ENCODE results near the gene PACRG.

The PACRG gene

GRCh38 chr6:163218361-163218894 lies 490.7 kb downstream of the PACRG start:
- no peak for DNase-seq (ENCODE audit: low read depth)
- no peak overlapping the region for H3K4me3 ChIP-seq (ENCODE audit: low read depth, low read length)
- TF ChIP-seq, protein P1, sequence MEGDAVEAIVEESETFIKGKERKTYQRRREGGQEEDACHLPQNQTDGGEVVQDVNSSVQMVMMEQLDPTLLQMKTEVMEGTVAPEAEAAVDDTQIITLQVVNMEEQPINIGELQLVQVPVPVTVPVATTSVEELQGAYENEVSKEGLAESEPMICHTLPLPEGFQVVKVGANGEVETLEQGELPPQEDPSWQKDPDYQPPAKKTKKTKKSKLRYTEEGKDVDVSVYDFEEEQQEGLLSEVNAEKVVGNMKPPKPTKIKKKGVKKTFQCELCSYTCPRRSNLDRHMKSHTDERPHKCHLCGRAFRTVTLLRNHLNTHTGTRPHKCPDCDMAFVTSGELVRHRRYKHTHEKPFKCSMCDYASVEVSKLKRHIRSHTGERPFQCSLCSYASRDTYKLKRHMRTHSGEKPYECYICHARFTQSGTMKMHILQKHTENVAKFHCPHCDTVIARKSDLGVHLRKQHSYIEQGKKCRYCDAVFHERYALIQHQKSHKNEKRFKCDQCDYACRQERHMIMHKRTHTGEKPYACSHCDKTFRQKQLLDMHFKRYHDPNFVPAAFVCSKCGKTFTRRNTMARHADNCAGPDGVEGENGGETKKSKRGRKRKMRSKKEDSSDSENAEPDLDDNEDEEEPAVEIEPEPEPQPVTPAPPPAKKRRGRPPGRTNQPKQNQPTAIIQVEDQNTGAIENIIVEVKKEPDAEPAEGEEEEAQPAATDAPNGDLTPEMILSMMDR (IDR thresholded peaks at IDR 0.05; ENCODE audit: insufficient read depth, low read depth, low read length, missing control alignments) = no peak

DNA sequence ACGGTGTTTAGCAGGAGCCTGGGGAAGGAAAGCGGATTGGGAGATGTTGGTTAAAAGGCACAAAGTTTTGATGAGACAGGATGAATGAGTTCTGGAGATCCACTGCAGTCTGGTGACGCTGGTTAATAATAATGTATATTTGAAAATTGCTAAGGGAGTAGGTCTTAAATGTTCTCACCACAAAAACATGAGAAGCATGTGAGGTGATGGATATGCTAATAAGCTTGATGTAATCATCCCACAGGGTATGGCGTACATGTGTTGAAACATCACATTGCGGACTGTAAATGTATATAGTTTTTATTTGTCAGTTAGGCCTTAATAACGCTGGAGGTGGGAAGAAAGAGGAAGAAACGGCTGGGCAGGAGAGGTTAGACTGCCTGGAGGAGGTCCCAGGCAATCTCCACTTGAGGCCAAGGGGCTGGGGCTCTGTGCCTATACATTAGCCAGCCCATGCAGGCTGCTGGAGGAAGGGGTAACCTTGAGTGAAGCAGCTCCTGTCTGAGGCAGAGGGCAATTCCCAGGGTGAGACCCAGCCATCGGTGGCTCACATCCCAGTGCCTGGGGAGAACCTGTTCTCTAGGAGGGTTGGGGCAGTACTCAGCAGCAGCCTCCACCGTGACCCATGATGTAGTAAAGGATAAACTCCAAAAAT lies 498.5 kb downstream of the PACRG start:
- no peak overlapping the region for H3K4me3 ChIP-seq (ENCODE audit: low read depth, low read length)
- DNase-seq (ENCODE audit: low read depth) = no peak
- TF ChIP-seq, protein P1 (IDR thresholded peaks at IDR 0.05; ENCODE audit: insufficient read depth, low read depth, low read length, missing control alignments) = no peak

GRCh38 chr6:163226836-163227485 lies 499.2 kb downstream of the PACRG start:
- DNase-seq (ENCODE audit: low read depth) = no peak
- TF ChIP-seq, protein P1 (IDR thresholded peaks at IDR 0.05; ENCODE audit: insufficient read depth, low read depth, low read length, missing control alignments) = no peak
- H3K4me3 ChIP-seq (ENCODE audit: low read depth, low read length) = no peak overlapping the region

DNA sequence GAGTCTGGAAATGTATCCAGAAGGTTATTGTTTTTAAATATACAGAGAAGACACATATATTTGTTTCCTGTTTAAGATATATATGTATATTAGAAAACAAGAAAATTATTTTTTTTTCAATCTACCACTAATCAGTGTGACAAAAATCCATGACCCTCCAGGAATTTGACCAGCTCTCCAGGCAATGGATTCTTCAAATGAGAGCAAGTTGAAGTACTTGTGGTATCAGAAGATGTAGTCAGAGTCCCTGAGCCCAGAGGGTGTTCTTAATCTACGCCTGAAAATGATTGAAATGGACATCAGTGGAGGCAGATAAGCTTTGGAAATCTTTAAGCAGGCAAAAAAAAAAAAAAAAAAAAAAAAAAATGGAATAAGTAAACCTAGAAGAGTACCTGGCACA lies 500.3 kb downstream of the PACRG start:
- DNase-seq (ENCODE audit: low read depth) = no peak
- no peak overlapping the region for H3K4me3 ChIP-seq (ENCODE audit: low read depth, low read length)
- TF ChIP-seq, protein P1 (IDR thresholded peaks at IDR 0.05; ENCODE audit: insufficient read depth, low read depth, low read length, missing control alignments) = no peak

DNA sequence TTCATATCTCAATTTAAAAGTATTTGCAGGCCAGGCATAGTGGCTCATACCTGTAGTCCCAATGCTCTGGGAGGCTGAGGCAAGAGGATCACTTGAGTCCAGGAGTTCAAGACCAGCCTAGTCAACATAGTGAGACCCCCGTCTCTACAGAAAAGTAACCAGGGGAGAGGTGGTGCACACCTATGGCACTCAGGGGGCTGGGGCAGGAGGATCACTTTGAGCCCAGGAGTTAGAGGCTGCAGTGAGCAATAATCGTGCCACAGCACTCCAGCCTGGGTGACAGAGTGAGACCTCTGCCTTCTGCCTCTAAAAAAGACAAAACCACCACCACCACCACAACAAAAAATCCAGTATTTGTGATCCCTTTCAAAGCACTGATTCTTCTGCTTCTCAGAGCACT lies 501.3 kb downstream of the PACRG start:
- DNase-seq (ENCODE audit: low read depth) = no peak
- TF ChIP-seq, protein P1 (IDR thresholded peaks at IDR 0.05; ENCODE audit: insufficient read depth, low read depth, low read length, missing control alignments) = no peak

DNA sequence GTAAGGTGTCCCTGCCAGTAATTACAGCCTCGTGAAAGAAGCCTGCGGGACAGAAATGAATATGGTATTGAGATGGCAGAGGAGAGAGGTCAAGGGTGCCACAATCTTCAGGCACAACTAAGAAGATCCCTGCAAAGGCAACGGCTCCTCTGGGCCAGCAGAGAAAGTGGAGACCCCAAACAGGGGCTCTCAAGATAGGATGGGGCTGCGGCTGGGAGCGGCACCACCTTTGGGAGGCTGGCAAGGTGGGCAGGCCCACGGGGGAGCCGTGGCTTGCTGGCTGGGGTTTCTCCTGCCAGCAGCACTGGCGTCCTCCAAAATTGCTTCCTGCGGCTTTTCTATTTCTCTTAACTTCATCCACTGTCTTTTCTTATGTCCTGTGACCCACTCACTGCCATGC lies 503.1 kb downstream of the PACRG start:
- TF ChIP-seq, protein P1 (IDR thresholded peaks at IDR 0.05; ENCODE audit: insufficient read depth, low read depth, low read length, missing control alignments) = no peak
- H3K4me3 ChIP-seq (ENCODE audit: low read depth, low read length) = no peak overlapping the region
- no peak for DNase-seq (ENCODE audit: low read depth)

More for the DNA sequence above, 501.3 kb downstream of the PACRG start:
- no peak overlapping the region for H3K4me3 ChIP-seq (ENCODE audit: low read depth, low read length)
